HG03575 (cell line): ENCODE measurements around the gene HNF1B.

Experiments used
- ATAC-seq: cut with Tn5 transposase; IDR thresholded peaks from one replicate; pipeline ENCODE4 v1.9.1; 2021; ENCODE audit not compliant: unreplicated experiment, insufficient number of reproducible peaks, low FRiP score; ENCODE audit errors: extremely low read depth

Gene HNF1B

GRCh38 chr17:37713028-37713431 is 31.8 kb downstream of the HNF1B start:
- ATAC-seq, result no peak

- ATAC-seq, result no peak
Measured at GRCh38 chr17:37711113-37711512, 33.7 kb downstream of the HNF1B start.

DNA sequence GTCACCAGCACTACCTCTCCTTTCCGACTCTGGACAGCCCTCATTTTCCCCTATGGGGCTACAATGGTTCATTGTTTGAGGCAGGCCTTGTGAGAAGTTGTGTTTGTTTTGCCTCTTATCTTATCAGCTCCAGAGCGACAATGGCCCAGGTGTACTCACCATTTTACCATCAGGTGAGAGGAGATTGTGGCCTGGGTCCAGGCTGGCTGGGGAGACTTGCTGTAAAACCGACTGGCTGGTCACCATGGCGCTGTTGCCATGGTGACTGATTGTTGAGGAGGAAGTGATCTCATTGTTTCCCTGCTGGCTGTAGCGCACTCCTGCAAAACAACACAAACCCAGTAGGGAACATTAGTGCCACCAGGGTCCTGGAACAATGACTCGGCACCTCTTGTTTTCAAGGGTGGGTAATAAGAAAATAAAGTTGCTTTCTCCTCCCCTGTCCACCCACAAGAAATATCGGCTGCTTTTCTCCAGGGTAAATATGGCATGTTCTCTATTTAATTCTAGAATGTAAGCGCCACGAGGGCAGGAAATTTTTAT is 34.4 kb downstream of the HNF1B start:
- ATAC-seq, result no peak

DNA sequence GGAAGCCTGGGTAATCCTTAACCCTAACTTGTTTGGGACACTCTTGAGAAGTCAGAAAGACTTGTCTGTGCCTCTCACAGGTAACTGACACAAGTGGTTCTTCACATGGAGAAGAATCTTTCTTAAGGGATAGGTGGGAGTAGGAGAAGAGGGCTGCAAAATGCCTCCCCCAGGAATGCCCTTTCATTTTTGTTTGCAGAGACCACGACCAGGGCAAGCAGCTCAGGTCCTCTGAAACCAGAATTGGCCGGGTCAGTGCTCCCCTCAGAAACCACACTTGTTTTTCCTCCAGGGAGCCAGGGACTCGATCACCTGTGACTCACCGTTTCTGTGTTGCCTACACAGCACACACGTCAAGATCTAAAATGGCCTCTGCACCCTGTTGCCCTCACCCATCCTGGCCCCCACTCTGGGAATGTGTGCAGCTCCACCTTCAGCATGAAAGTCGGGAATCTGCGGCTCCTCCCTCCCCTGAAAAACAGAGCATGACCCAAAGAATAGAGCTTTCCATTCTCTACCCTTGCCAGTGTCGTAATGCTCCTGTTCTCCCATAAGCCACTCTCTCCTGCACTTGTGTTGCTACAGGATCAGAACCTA is 36.1 kb downstream of the HNF1B start:
- no peak for ATAC-seq

DNA sequence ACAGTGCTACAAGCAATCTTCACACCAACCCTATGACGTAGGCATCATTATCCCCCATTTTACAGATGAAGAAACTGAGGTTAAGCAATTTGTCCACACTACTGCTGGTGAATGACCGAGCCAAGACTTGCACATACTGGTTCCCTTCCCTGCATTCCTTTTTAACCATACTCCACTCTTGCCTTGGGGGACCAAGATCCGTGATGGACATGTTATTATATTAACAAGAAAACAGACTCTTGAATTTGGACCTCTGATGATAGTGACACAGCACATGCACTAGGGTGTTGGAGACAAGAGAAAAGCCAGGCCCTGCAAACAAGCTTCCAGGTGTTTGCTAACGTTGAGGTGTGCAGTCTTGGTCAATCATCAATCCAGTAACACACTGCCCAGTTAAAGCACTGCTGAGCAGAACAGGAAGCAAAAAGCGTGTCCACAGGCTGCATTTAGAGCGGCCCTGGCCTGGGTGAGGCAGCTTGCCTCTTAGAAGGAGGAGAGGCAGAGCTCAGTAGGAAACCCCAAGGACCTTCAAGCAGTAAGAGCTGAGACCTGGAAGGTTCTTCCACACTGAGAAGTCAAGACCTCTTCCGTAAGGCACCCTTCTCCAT is 36.7 kb downstream of the HNF1B start:
- no peak for ATAC-seq

DNA sequence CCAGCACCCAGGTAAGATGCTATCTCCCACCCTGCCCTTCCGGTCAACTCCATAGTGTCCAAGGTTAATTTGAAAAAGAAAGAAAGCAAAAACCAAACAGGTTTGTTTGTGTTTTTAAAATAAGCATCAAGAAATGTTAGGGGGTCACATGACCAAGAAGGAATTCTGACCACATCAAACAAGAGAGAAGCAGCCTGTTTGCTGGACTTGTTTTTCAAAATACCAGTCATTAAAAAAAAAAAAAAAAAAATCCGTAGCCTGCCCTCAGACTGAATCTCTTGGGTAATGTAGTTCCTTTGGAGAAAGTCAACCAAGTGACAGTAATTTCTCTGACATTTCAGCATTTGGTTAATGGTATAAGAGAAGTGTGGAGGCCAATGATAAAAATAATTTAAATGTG is 38.4 kb downstream of the HNF1B start:
- ATAC-seq, result no peak

- ATAC-seq, result no peak
Measured at GRCh38 chr17:37702598-37702997, 42.3 kb downstream of the HNF1B start.

GRCh38 chr17:37701496-37701898 is 43.4 kb downstream of the HNF1B start:
- no peak for ATAC-seq

DNA sequence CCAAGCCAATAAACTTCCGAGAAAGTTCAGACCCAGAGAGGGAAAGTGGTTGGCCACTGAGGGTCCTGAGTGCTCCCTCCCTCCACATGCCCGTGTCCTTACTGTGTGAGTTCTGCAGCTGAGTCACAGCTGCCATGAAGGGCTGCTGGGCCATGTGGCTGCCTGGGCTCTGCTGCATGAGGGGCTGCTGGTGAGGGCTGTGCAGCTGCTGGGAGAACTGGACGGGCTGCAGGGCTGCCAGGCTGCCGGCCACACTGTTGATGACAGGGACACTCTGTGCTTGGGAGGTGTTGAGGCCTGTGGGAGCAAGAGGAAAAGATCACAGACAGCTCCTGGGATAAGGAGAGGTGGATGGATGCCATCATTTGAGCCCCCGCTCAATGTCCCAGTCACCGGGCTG is 44.0 kb downstream of the HNF1B start:
- ATAC-seq, result no peak

DNA sequence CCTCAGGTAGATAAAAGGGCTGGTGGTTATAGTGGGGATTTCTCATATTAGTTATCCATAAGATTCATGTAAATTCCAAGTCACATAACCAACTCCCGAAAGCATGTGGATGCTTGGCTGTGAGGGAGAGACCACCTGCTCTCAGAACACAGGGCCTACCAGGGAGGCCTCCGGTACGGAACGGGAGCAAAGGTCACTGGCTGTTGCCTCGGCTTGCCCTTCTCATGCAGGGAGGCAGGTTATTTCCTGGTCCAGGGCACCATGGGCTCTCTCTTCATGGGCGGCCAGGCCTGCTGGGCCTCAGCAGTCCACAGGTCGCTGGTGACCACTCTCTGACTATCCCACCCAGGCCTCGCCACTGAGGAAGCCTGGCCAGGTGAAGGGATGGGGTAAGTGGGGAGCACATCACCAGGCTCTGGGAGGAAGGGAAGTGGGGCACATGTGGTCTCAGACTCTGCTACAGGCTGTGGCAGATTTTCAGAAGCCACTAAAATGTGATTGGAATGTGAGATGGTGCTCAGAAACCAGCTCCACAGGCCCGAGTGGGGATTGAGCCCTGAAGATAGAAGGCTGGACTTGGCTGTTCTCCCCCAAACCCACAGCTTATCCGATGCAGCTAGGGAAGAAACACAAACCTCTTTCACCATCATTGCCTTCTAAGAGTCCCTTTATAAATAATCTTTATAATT is 45.4 kb downstream of the HNF1B start:
- no peak for ATAC-seq

DNA sequence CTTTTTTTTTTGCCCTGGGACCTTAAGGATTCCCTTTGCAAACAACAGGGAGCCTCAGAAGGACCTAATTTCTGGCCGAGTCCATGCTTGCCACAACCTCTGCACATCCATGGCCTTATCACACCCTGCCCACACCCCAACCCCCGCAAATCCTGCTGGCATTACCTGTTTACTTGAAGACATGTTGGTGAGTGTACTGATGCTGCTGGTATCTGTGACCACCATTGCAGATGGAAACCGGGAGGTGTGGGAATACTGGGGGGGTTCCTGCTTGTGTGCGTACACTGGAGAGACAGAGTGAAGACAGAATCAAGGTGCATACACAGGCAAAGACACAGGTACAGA is 46.0 kb downstream of the HNF1B start:
- ATAC-seq, result no peak

DNA sequence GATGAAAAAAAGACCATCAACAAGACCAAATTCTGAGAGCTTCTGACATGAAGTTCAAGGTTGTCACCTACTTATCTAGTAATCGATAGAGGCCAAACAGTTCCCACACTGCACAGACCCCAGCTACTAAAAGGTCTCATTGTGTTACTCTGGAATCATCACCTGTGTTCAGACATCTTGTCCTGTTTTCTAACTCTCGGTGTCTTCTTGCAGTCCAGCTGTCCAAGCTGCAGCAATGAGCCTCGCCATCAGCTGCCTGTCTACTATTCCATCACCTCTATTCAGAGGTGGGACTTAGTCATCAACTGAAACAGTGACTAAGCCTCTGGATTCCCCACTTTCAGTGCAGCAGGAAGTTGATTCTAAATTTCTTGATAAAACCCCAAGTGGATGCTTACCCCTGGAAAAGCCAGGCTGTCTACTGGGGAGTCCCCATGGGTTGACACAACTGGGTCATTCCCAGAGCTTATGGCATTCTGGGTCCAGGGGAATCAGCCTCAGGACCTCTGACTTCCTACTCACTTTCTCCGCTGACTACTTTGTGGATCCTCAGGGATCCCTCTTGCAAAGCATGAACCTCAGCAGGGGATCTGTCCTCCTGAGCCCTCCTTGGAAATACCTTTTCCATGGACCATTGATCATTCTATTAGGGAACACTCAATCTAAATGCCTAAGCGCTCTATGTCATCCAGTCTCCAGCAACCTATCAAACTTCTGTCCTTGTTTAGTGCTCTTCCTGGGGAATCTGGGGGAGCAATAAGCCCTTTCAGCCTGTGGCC is 46.5 kb downstream of the HNF1B start:
- no peak for ATAC-seq

DNA sequence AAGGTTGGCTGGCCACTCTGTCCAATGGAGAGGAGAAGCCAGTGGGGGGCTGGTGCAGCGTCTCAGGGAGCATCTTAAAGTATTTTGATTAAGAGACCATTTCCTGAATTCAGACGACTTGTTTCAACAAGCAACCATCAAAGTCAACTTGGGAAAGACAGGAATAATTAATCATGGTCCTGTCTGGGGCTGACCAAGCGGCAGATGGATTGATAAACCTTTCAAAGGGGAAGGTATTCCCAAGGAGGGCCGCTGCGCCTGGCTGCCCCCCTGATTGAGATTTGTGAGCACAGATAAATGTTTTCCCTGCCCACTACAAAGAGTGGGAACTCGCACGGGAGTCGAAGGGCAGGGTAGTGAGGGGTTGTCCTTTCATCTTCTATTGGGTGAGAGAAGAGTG is 47.5 kb downstream of the HNF1B start:
- ATAC-seq, result no peak

DNA sequence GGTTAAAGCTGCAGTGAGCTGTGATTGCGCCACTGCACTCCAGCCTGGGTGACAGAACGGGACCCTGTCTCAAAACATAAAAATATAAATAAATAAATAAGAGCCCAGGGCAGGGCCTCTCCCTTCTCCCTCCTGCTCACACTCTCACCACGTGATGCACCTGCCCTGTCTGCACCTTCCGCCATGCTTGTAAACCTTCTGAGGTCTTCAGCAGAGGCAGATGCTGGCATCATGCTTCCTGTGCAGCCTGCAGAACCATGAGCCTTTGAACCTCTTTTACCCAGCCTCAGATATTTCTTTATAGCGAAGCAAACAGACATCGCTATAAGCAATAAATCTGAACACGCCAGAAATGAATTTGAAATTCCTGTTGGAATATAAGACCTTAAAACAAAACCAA is 48.5 kb downstream of the HNF1B start:
- ATAC-seq, result no peak

GRCh38 chr17:37695726-37696125 is 49.1 kb downstream of the HNF1B start:
- ATAC-seq, result no peak

DNA sequence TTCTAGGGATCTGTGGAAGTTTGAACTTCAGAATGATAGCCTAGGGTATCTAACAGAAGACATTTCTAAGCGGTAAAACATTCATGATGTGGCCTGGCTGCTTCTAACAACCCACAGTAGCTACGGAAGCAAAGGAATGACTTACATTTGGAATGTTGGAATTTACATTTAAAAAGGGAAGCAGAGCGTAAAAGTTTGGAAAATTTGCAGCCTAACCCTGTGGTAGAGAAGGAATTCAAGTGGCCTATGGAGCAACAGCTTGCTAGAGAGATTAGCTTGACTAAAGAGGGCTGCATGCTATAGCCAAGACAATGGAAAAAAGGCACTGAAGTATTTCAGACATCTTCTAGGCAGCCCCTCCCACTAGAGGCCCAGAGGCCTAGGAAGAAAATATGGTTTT is 50.1 kb downstream of the HNF1B start:
- ATAC-seq, result no peak

DNA sequence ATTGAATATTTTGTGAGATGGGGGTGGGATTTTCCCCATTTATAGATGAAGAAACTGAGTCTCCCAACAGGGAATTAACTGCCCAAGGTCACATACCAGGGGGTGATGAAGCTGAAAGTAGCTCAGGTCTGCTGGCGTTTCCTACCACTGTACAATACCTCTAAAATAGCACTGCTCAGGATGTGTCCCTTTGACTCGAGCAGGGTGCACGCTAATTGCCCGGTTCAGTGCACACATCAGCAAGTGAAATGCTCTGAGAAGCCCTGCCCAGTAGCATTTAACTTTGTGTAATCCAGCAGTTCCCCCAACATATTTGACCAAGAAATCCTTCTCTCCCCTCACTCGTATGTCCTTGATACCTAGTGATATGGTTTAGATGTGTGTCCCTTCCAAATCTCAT is 51.5 kb downstream of the HNF1B start:
- no peak for ATAC-seq

- no peak for ATAC-seq
Measured at GRCh38 chr17:37691807-37692206, 53.1 kb downstream of the HNF1B start.

- ATAC-seq, result no peak
Measured at GRCh38 chr17:37689317-37689716, 55.5 kb downstream of the HNF1B start.
